ENCODE results near the gene SPDL1.
"Not testable (repeated sequence)": the region's sequence is repeated elsewhere in the genome, so short reads cannot be mapped to it uniquely, and the experiment has no call there.

The SPDL1 gene

GRCh38 chr5:169574134-169574646 lies 9.4 kb upstream of the SPDL1 start:
- DNase-seq: no peak

GRCh38 chr5:169576181-169576598 lies 7.4 kb upstream of the SPDL1 start:
- no peak for DNase-seq

- no peak for DNase-seq
Measured at GRCh38 chr5:169577951-169578350, 5.6 kb upstream of the SPDL1 start.

- no peak for DNase-seq
Measured at GRCh38 chr5:169580964-169581363, 2.6 kb upstream of the SPDL1 start.

GRCh38 chr5:169581580-169582227 lies 1.9 kb upstream of the SPDL1 start:
- peak; percentile 15 for DNase-seq

- DNase-seq: no peak
Measured at GRCh38 chr5:169583101-169583423, 511 bp upstream of the SPDL1 start.

- no peak for DNase-seq
Measured at GRCh38 chr5:169584998-169585451, 1.5 kb downstream of the SPDL1 start.

GRCh38 chr5:169590602-169591001 lies 7.0 kb downstream of the SPDL1 start:
- DNase-seq: no peak

- DNase-seq: no peak
Measured at GRCh38 chr5:169591636-169592035, 8.1 kb downstream of the SPDL1 start.

GRCh38 chr5:169592937-169593650 lies 9.5 kb downstream of the SPDL1 start:
- DNase-seq: no peak

- no peak for DNase-seq
Measured at GRCh38 chr5:169595172-169595820, 11.7 kb downstream of the SPDL1 start.

GRCh38 chr5:169599451-169599850 lies 15.9 kb downstream of the SPDL1 start:
- DNase-seq: no peak

- no peak for DNase-seq
Measured at GRCh38 chr5:169602535-169602934, 19.0 kb downstream of the SPDL1 start.

- no peak for DNase-seq
Measured at GRCh38 chr5:169606279-169606678, 22.7 kb downstream of the SPDL1 start.

GRCh38 chr5:169607882-169608281 lies 24.3 kb downstream of the SPDL1 start:
- DNase-seq: no peak

GRCh38 chr5:169609716-169610115 lies 26.1 kb downstream of the SPDL1 start:
- DNase-seq: no peak

GRCh38 chr5:169610606-169611005 lies 27.0 kb downstream of the SPDL1 start:
- no peak for DNase-seq

GRCh38 chr5:169615561-169615960 lies 32.0 kb downstream of the SPDL1 start:
- DNase-seq: no peak

- DNase-seq: not testable (repeated sequence)
Measured at GRCh38 chr5:169624307-169624706, 40.7 kb downstream of the SPDL1 start.

- no peak for DNase-seq
Measured at GRCh38 chr5:169626779-169627178, 43.2 kb downstream of the SPDL1 start.

GRCh38 chr5:169627551-169627950 lies 44.0 kb downstream of the SPDL1 start:
- DNase-seq: no peak

GRCh38 chr5:169628892-169629291 lies 45.3 kb downstream of the SPDL1 start:
- no peak for DNase-seq

- DNase-seq: no peak
Measured at GRCh38 chr5:169629847-169630548, 46.4 kb downstream of the SPDL1 start.
